NCI-H526 (cell line): ENCODE results near the gene SYNE2.
"Not testable (repeated sequence)": the region's sequence is repeated elsewhere in the genome, so short reads cannot be mapped to it uniquely, and the experiment has no call there.

Source experiments
- DNase-seq, 2 experiments: peaks; one replicate each; lab custom pipeline; 2025; lab: John Stamatoyannopoulos, UW

SYNE2 gene

GRCh38 chr14:63869940-63870752, 17.3 kb downstream of the SYNE2 start:
- not testable (repeated sequence) for DNase-seq

- DNase-seq: not testable (repeated sequence)
Measured at GRCh38 chr14:63870753-63871037, 17.9 kb downstream of the SYNE2 start.

- no peak for DNase-seq
Measured at GRCh38 chr14:63874223-63874622, 21.4 kb downstream of the SYNE2 start.

- DNase-seq: no peak
Measured at GRCh38 chr14:63875311-63875710, 22.5 kb downstream of the SYNE2 start.

- DNase-seq: no peak
Measured at GRCh38 chr14:63877550-63877939, 24.7 kb downstream of the SYNE2 start.

GRCh38 chr14:63878052-63878451, 25.2 kb downstream of the SYNE2 start:
- DNase-seq: no peak

GRCh38 chr14:63878792-63879191, 26.0 kb downstream of the SYNE2 start:
- DNase-seq: no peak

- no peak for DNase-seq
Measured at GRCh38 chr14:63881926-63882325, 29.1 kb downstream of the SYNE2 start.

- DNase-seq: no peak
Measured at GRCh38 chr14:63887899-63888298, 35.1 kb downstream of the SYNE2 start.

- no peak for DNase-seq
Measured at GRCh38 chr14:63890553-63890952, 37.7 kb downstream of the SYNE2 start.

GRCh38 chr14:63891148-63891975, 38.6 kb downstream of the SYNE2 start:
- DNase-seq: no peak

GRCh38 chr14:63892265-63892664, 39.5 kb downstream of the SYNE2 start:
- no peak for DNase-seq

GRCh38 chr14:63893701-63894458, 41.1 kb downstream of the SYNE2 start:
- no peak for DNase-seq

- no peak for DNase-seq
Measured at GRCh38 chr14:63895510-63895909, 42.7 kb downstream of the SYNE2 start.

GRCh38 chr14:63896278-63896720, 43.5 kb downstream of the SYNE2 start:
- no peak for DNase-seq

GRCh38 chr14:63897721-63898163, 44.9 kb downstream of the SYNE2 start:
- DNase-seq: no peak

- DNase-seq: no peak
Measured at GRCh38 chr14:63899953-63900352, 47.1 kb downstream of the SYNE2 start.

GRCh38 chr14:63901434-63902085, 48.8 kb downstream of the SYNE2 start:
- no peak for DNase-seq

GRCh38 chr14:63902375-63902976, 49.7 kb downstream of the SYNE2 start:
- DNase-seq: no peak

GRCh38 chr14:63904724-63905123, 51.9 kb downstream of the SYNE2 start:
- DNase-seq: no peak

GRCh38 chr14:63905370-63905769, 52.6 kb downstream of the SYNE2 start:
- DNase-seq: no peak
